ENCODE results near the gene FKBP3.

DNA sequence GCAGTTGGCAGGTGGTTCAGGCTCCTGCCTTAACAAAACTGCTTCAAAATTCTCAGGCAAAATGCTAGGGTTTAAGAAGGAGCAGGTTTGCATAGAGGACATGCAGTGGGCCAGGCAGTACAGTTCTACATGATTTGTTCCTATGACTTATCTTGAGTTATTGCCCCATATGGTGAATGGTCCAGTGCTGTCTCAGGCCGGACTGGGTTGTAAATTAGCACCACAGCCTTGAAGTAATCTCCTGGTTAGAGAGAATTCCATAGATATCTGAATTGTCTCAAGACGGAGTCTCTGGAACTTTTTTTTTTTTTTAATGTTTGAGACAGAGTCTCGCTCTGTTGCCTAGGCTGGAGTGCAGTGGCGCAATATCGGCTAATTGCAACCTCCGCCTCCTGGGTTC lies 62.2 kb downstream of the FKBP3 start:
- TF ChIP-seq CTCF (conservative IDR thresholded peaks at IDR 0.05; ENCODE audit: low read depth in 2 of 2) (no peak), EZH2phosphoT487 (IDR thresholded peaks at IDR 0.05; ENCODE audit: unreplicated experiment) (no peak)
